Lung (tissue), 12 donors: ENCODE measurements around the gene EPHA6. TPM values are rescaled to one million over a fixed set of nuclear protein-coding genes. Genes with fewer than 3 reads are reported as not detected.

Source experiments
- ATAC-seq: fragments of 200-7000 bp; cut with Tn5 transposase; one replicate; pipeline ENCODE4 v1.9.1; 2020; ENCODE audit warnings: moderate number of reproducible peaks; ENCODE audit not compliant: insufficient read depth, low FRiP score
- DNase-seq, 3 donors: peaks; one replicate each; pipeline ENCODE4 v3.0.0-alpha.2; 2013 to 2017
- H3K27ac ChIP-seq, 2 donors: one replicate each; pipeline ENCODE4 v1.5.1; 2013; ENCODE audit warnings: mild to moderate bottlenecking in 2 of 2, moderate library complexity in 2 of 2, control low read depth in 1 of 2, inconsistent platforms in 1 of 2, low read depth in 1 of 2, low read length in 1 of 2
- H3K27me3 ChIP-seq, 3 donors: one replicate each; pipeline ENCODE4 v1.5.1; 2013; ENCODE audit warnings: low read length in 2 of 3; ENCODE audit not compliant: control insufficient read depth in 3 of 3, insufficient read depth in 3 of 3
- H3K36me3 ChIP-seq, 4 donors: one replicate each; pipeline ENCODE4 v1.5.1; 2013; ENCODE audit warnings: low read length in 4 of 4, mild to moderate bottlenecking in 1 of 4, moderate library complexity in 1 of 4; ENCODE audit not compliant: control insufficient read depth in 4 of 4, insufficient read depth in 4 of 4
- H3K4me1 ChIP-seq, 5 donors: one replicate each; pipeline ENCODE4 v1.5.1; 2013; ENCODE audit warnings: low read length in 5 of 5, mild to moderate bottlenecking in 2 of 5, moderate library complexity in 1 of 5; ENCODE audit not compliant: control insufficient read depth in 5 of 5, insufficient read depth in 5 of 5
- H3K4me3 ChIP-seq: one replicate; pipeline ENCODE4 v1.5.1; 2013; ENCODE audit warnings: mild to moderate bottlenecking, control low read depth, moderate library complexity
- H3K9ac ChIP-seq, 2 donors: one replicate each; pipeline ENCODE4 v1.5.1; 2013; ENCODE audit warnings: low read length in 2 of 2, control low read depth in 1 of 2; ENCODE audit not compliant: insufficient read depth in 1 of 2
- H3K9me3 ChIP-seq, 4 donors: one replicate each; pipeline ENCODE4 v1.5.1; 2013; ENCODE audit warnings: low read length in 3 of 4, mild to moderate bottlenecking in 1 of 4, moderate library complexity in 1 of 4; ENCODE audit not compliant: control insufficient read depth in 4 of 4, insufficient read depth in 3 of 4
- WGBS, 2 donors: extraction: QIAGEN DNeasy Blood & Tissue Kit; methylation state at CpG; one replicate each; pipeline ENCODE4 v1.1.7; 2013; 5-methylcytosine and 5-hydroxymethylcytosine counted together
- polyA plus RNA-seq, 2 donors: library from polyadenylated mRNA; stranded (reverse); fragments of 200-250 nt; gene quantifications; one replicate each; pipeline ENCODE4 v1.2.1, GENCODE V29; 2013
- total RNA-seq, 2 donors: library from RNA; depleted of rRNA in 1 of 2; stranded (reverse); fragments of >200 nt in 1 of 2; gene quantifications; one replicate each; pipeline ENCODE4 v1.2.1, GENCODE V29; 2014 to 2021
- TF ChIP-seq, protein P1 (sequence below): IDR thresholded peaks from 2 replicates; pipeline ENCODE4 v1.5.1; 2012; ENCODE audit warnings: mild to moderate bottlenecking; ENCODE audit errors: control extremely low read depth, extremely low read depth
- donor health status: control.
- donor health status: control.
- donor health status: Bipolar disorder and iron deficiency.
- donor health status: healthy.
- donor health status: DM: yes; HTN: yes; CAD: no.

The EPHA6 gene
- total and polyA plus RNA-seq, 4 donors: 0.31 to 1.3 TPM; not detected in 2

DNA sequence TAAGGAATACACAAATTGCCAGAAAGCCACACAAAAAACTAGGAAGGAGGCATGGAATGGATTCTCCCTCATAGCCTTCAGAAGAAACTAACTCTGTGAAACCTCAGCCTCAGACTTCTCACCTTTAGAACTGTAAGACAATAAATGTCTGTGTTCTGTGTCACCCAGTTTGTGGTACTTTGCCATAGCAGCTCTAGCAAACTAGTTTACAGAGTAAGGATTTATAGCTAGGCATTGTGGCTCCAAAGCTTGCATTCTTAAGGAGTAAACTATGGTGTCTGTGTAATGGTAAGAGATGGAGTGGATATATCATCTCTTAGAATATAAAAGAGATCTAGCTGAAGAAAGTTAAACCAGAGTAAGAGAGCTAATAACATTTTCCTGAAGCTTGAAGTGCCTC lies 18.9 kb downstream of the EPHA6 start:
- Histone ChIP-seq H3K27me3 (no peaks in the 10 kb centered on the region), H3K36me3 (no peaks in the 10 kb centered on the region), H3K27ac (no peak overlapping the region), H3K4me1 (no peaks in the 10 kb centered on the region), H3K9ac (no peak overlapping the region), H3K4me3 (no peak overlapping the region), H3K9me3 (no peaks in the 10 kb centered on the region)
- TF ChIP-seq, protein P1, sequence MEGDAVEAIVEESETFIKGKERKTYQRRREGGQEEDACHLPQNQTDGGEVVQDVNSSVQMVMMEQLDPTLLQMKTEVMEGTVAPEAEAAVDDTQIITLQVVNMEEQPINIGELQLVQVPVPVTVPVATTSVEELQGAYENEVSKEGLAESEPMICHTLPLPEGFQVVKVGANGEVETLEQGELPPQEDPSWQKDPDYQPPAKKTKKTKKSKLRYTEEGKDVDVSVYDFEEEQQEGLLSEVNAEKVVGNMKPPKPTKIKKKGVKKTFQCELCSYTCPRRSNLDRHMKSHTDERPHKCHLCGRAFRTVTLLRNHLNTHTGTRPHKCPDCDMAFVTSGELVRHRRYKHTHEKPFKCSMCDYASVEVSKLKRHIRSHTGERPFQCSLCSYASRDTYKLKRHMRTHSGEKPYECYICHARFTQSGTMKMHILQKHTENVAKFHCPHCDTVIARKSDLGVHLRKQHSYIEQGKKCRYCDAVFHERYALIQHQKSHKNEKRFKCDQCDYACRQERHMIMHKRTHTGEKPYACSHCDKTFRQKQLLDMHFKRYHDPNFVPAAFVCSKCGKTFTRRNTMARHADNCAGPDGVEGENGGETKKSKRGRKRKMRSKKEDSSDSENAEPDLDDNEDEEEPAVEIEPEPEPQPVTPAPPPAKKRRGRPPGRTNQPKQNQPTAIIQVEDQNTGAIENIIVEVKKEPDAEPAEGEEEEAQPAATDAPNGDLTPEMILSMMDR: no peak
- ATAC-seq (no peak), DNase-seq (no peak)

DNA sequence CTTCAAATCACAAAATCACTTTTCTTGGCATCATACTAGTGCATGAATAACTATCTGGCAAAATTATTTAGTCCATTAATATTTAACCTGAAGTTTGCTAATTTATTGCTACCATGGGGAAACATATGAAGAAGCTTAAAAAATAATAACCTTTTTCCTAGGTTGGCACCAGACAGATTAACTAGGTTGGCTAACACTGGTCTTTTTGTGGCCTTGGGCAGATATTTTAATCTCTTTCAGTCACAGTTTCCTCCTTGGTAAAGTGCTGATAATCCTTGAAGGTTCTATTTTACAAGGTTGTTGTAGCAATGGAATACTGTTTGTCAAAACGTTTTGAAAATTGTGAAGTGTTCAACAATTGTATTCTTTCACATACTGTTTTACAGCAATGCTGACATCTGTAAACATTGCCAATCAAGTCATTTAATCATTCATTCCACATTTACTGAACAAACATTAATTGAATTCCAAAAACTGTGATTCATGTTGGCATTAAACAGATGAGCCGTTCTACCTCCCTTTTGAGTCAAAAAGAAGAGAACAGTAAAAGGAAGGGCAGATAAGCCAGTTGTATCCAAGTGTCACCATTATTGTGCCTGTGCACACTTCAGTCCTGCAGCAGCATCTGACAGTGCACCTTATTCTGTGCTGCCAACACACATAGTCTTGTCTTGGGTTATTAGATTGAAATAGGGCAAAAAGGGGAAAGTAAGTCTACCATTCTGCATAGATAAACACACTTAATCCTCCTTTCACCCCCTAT lies 21.9 kb downstream of the EPHA6 start:
- H3K36me3 ChIP-seq: no peaks in the 10 kb centered on the region
- no peaks in the 10 kb centered on the region for H3K9me3 ChIP-seq
- no peak overlapping the region for H3K27ac ChIP-seq
- no peaks in the 10 kb centered on the region for H3K4me1 ChIP-seq
- no peak for ATAC-seq
- H3K27me3 ChIP-seq: no peaks in the 10 kb centered on the region
- 42 to 52% methylated on average over 2 of the region's 2 CpGs for WGBS, 2 donors
- TF ChIP-seq, protein P1: no peak
- no peak overlapping the region for H3K9ac ChIP-seq
- no peak for DNase-seq
- H3K4me3 ChIP-seq: no peak overlapping the region

DNA sequence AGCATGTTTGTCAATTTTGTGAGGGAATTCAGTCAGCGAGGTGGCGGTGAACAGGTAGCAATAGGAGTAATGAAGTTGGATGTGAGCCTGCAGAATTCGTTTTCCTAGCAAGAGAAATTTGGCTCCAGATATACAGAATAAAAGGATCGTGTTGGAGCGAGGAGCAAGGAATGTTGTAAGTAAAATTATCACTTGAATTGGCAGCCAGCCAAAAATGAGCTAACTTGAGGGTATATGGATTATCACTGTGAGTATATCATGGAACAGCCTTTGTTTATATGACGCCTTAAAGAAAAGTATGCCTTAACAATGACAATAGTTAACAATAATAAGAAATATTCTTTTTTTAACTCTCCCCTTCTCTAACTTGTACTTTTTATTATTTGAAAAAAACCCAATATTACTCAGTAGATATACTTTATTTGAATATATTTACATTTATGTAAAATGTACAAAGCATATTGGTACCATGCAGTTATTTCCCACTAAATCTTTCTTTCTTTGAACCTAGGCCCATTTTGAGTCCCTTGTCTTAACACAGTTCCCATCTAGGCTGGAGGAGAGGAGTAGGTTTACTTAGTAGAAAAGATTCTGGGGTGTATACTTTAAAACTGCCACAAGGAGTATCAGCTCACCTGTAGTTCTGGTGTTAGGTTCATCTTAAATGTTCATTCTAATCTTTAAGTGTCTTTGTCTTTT lies 29.3 kb downstream of the EPHA6 start:
- peak in 2 of 3 donors; percentile 34 to 47 for DNase-seq
- 54 to 70% methylated on average over 6 of the region's 6 CpGs for WGBS, 2 donors
- Histone ChIP-seq H3K4me3 (no peak overlapping the region), H3K9ac (no peak overlapping the region), H3K9me3 (no peaks in the 10 kb centered on the region), H3K27me3 (no peaks in the 10 kb centered on the region), H3K27ac (no peak overlapping the region), H3K36me3 (no peaks in the 10 kb centered on the region), H3K4me1 (peaks cover 0 to 6% (median 0%) of the 10 kb centered on the region in 5 donors)
- TF ChIP-seq, protein P1: no peak
- ATAC-seq: no peak

GRCh38 chr3:96844204-96844514 lies 29.8 kb downstream of the EPHA6 start:
- Histone ChIP-seq H3K9ac (no peak overlapping the region), H3K4me1 (peaks cover 0 to 6% (median 0%) of the 10 kb centered on the region in 5 donors), H3K36me3 (no peaks in the 10 kb centered on the region), H3K27me3 (no peaks in the 10 kb centered on the region), H3K27ac (no peak overlapping the region), H3K9me3 (no peaks in the 10 kb centered on the region), H3K4me3 (no peak overlapping the region)
- DNase-seq: no peak
- ATAC-seq: no peak
- TF ChIP-seq, protein P1: no peak
